Thoracic aorta (tissue), 2 donors: Measurements from ENCODE around the gene PAN3. TPM values are rescaled to one million over a fixed set of nuclear protein-coding genes. Genes with fewer than 3 reads are reported as not detected.

Source experiments
- ATAC-seq: fragments of 150-250 bp; one replicate; pipeline ENCODE4 v1.8.0; 2017; ENCODE audit warnings: low read depth; ENCODE audit not compliant: insufficient number of reproducible peaks, low FRiP score
- DNase-seq: peaks from one replicate; pipeline ENCODE4 v3.0.0-alpha.2; 2020; ENCODE audit warnings: low spot score
- H3K27ac ChIP-seq, 2 donors: fragments of 200-600 bp; sonication (generic); 1 replicate in 1 of 2; 2 replicates in 1 of 2; pipeline ENCODE4 v1.5.1; 2016; ENCODE audit warnings: mild to moderate bottlenecking in 2 of 2, moderate library complexity in 2 of 2
- H3K27me3 ChIP-seq: fragments of 200-600 bp; sonication (generic); replicated peaks from 2 replicates; pipeline ENCODE4 v1.6.0; 2016; ENCODE audit warnings: mild to moderate bottlenecking; ENCODE audit not compliant: insufficient read depth
- H3K36me3 ChIP-seq: fragments of 200-600 bp; sonication (generic); one replicate; pipeline ENCODE4 v1.5.1; 2016
- H3K4me1 ChIP-seq, 2 donors: fragments of 200-600 bp; sonication (generic); 1 replicate in 1 of 2; 2 replicates in 1 of 2; pipeline versions ENCODE4 v1.5.1 to v1.6.0; 2016; ENCODE audit warnings: low read depth in 2 of 2, mild to moderate bottlenecking in 1 of 2; ENCODE audit not compliant: control insufficient read depth in 1 of 2
- H3K4me3 ChIP-seq: fragments of 200-600 bp; sonication (generic); 2 replicates; pipeline ENCODE4 v1.5.1; 2016; ENCODE audit warnings: mild to moderate bottlenecking
- H3K9me3 ChIP-seq: fragments of 200-600 bp; sonication (generic); 2 replicates; pipeline ENCODE4 v1.5.1; 2016
- CTCF ChIP-seq: fragments of 200-600 bp; sonication (generic); IDR thresholded peaks from one replicate; pipeline ENCODE4 v1.5.1; 2019; ENCODE audit warnings: antibody characterized with exemption
- total RNA-seq, 2 donors: library from RNA; depleted of rRNA; stranded (reverse); fragments of >200 nt; gene quantifications; one replicate each; pipeline versions ENCODE4 v1.1.0 to v1.2.3, GENCODE V29; 2016

PAN3 gene
- total RNA-seq, 2 donors from 2014 or later = 33.3 to 45.3 TPM

GRCh38 chr13:28320884-28321574, 182.7 kb downstream of the PAN3 start:
- no peak for DNase-seq

GRCh38 chr13:28321756-28322155, 183.4 kb downstream of the PAN3 start:
- no peaks in the 10 kb centered on the region for H3K36me3 ChIP-seq
- no peak overlapping the region for H3K4me3 ChIP-seq
- DNase-seq = no peak
- no peak for ATAC-seq
- no peak overlapping the region for H3K27ac ChIP-seq
- H3K27me3 ChIP-seq = no peaks in the 10 kb centered on the region
- no peak for TF ChIP-seq CTCF
- H3K4me1 ChIP-seq = peaks cover 4 to 16% of the 10 kb centered on the region in 2 donors
- H3K9me3 ChIP-seq = no peaks in the 10 kb centered on the region

More at GRCh38 chr13:28320884-28321574, 182.7 kb downstream of the PAN3 start:
- no peak overlapping the region for H3K4me3 ChIP-seq
- H3K36me3 ChIP-seq = no peaks in the 10 kb centered on the region
- peaks cover 4 to 16% of the 10 kb centered on the region in 2 donors for H3K4me1 ChIP-seq
- no peak for ATAC-seq
- TF ChIP-seq CTCF = no peak
- H3K9me3 ChIP-seq = no peaks in the 10 kb centered on the region
- H3K27me3 ChIP-seq = no peaks in the 10 kb centered on the region
- H3K27ac ChIP-seq = no peak overlapping the region

GRCh38 chr13:28322256-28322905, 184.0 kb downstream of the PAN3 start:
- TF ChIP-seq CTCF = no peak
- no peak overlapping the region for H3K4me3 ChIP-seq
- no peaks in the 10 kb centered on the region for H3K27me3 ChIP-seq
- peaks cover 4 to 16% of the 10 kb centered on the region in 2 donors for H3K4me1 ChIP-seq
- DNase-seq (no peak), ATAC-seq (no peak)
- H3K36me3 ChIP-seq = no peaks in the 10 kb centered on the region
- no peak overlapping the region for H3K27ac ChIP-seq
- H3K9me3 ChIP-seq = no peaks in the 10 kb centered on the region

GRCh38 chr13:28324181-28324789, 185.9 kb downstream of the PAN3 start:
- no peak for ATAC-seq
- Histone ChIP-seq H3K9me3 (no peaks in the 10 kb centered on the region), H3K4me3 (no peak overlapping the region), H3K36me3 (no peaks in the 10 kb centered on the region), H3K4me1 (peaks cover 4 to 16% of the 10 kb centered on the region in 2 donors), H3K27ac (no peak overlapping the region), H3K27me3 (no peaks in the 10 kb centered on the region)
- DNase-seq = no peak
- peak; percentile 61 for TF ChIP-seq CTCF

GRCh38 chr13:28325022-28325421, 186.7 kb downstream of the PAN3 start:
- no peak overlapping the region for H3K27ac ChIP-seq
- DNase-seq = no peak
- H3K36me3 ChIP-seq = no peaks in the 10 kb centered on the region
- H3K27me3 ChIP-seq = no peaks in the 10 kb centered on the region
- no peak for ATAC-seq
- no peaks in the 10 kb centered on the region for H3K9me3 ChIP-seq
- no peak for TF ChIP-seq CTCF
- peaks cover 4 to 16% of the 10 kb centered on the region in 2 donors for H3K4me1 ChIP-seq
- no peak overlapping the region for H3K4me3 ChIP-seq
